Body of pancreas (tissue), 4 donors: ENCODE data around the gene ASXL3. TPM values are rescaled to one million over a fixed set of nuclear protein-coding genes. Genes with fewer than 3 reads are reported as not detected.

Experiments used
- ATAC-seq: fragments of 150-250 bp; one replicate; pipeline ENCODE4 v1.9.1; 2016
- DNase-seq, 4 donors: peaks; one replicate each; pipeline ENCODE4 v3.0.0-alpha.2; 2019
- H3K27ac ChIP-seq, 4 donors: fragments of 200-600 bp; sonication (generic); 1 replicate in 3 of 4; 2 replicates in 1 of 4; pipeline versions ENCODE4 v1.5.1 to v1.6.1; 2016 to 2019; ENCODE audit warnings: mild to moderate bottlenecking in 1 of 4, mixed read lengths in 1 of 4, moderate library complexity in 1 of 4
- H3K27me3 ChIP-seq, 2 donors: fragments of 200-600 bp; sonication (generic); one replicate each; pipeline ENCODE4 v1.6.0; 2016; ENCODE audit warnings: mild to moderate bottlenecking in 1 of 2
- H3K36me3 ChIP-seq, 2 donors: fragments of 200-600 bp; sonication (generic); replicated peaks in 1 of 2; 2 replicates each; pipeline ENCODE4 v1.5.1; 2016; ENCODE audit warnings: low read depth in 2 of 2; ENCODE audit not compliant: insufficient read depth in 1 of 2
- H3K4me1 ChIP-seq: fragments of 200-600 bp; sonication (generic); one replicate; pipeline ENCODE4 v1.6.0; 2016
- H3K4me3 ChIP-seq, 2 donors: fragments of 200-600 bp; sonication (generic); 1 replicate in 1 of 2; 2 replicates in 1 of 2; pipeline ENCODE4 v1.5.1; 2016 to 2019
- H3K9me3 ChIP-seq, 3 donors: fragments of 200-600 bp; sonication (generic); 1 replicate in 2 of 3; 2 replicates in 1 of 3; pipeline ENCODE4 v1.5.1; 2016
- POLR2A ChIP-seq, 3 donors: fragments of 450-650 bp; IDR thresholded peaks; one replicate each; pipeline ENCODE4 v1.6.1; 2016; ENCODE audit warnings: antibody characterized with exemption in 3 of 3, mild to moderate bottlenecking in 2 of 3
- WGBS, 2 donors: methylation state at CpG; one replicate each; pipeline ENCODE4 v1.1.5; 2017; 5-methylcytosine and 5-hydroxymethylcytosine counted together
- intact Hi-C: fragments of 100-400 bp; cut with DNase I; formaldehyde crosslinking; loops from one replicate; pipeline ENCODE4 v1.15.1; 2023
- total RNA-seq, 2 donors: library from RNA; depleted of rRNA; stranded (reverse); fragments of >200 nt; gene quantifications; one replicate each; pipeline ENCODE4 v1.1.0, GENCODE V29; 2016
- TF ChIP-seq, protein P1 (sequence below), 7 experiments: fragments of 450-650 bp in 4 of 7; fragments of 200-600 bp in 3 of 7; sonication (generic) in 3 of 7; IDR thresholded peaks; one replicate each; pipeline ENCODE4 v1.5.1; 2016 to 2019; ENCODE audit warnings: antibody characterized with exemption in 7 of 7

The ASXL3 gene
- total RNA-seq, 2 donors from 2014 or later, result 1.3 to 3.6 TPM

DNA sequence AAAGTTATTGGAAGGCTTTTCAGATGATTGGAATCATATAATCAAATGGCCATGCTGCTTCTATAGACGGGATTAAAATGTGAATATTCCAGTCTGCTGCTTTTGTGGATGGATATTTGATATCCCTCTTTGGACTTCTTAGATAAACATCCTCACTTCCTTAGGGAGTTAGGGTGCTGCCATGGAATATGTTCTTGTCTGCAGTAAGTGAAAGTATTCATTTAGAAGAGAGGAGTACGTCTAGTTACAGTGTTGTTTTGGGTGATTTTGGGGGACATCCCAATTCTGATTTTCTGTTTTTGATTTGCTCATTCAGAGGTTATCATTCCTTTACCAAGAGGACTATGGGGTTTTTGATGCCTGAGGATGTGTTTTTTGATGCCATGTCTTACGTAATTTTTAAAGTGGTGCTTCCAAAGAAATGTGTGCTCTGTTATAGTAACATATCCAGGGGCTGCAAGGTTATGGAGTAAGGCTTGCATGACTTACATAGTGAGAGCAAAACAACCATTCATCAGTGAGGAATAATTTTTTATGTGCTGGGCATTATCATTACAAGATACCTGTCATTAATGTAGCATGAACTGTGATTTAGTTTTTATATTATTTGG lies 33.6 kb downstream of the ASXL3 start:
- Histone ChIP-seq H3K27ac (no peak overlapping the region), H3K27me3 (no peaks in the 10 kb centered on the region), H3K4me1 (no peaks in the 10 kb centered on the region), H3K36me3 (no peaks in the 10 kb centered on the region), H3K9me3 (no peaks in the 10 kb centered on the region), H3K4me3 (no peak overlapping the region)
- no peak for ATAC-seq
- intact Hi-C loops, result no loop called here
- DNase-seq, result no peak
- TF ChIP-seq, protein P1, sequence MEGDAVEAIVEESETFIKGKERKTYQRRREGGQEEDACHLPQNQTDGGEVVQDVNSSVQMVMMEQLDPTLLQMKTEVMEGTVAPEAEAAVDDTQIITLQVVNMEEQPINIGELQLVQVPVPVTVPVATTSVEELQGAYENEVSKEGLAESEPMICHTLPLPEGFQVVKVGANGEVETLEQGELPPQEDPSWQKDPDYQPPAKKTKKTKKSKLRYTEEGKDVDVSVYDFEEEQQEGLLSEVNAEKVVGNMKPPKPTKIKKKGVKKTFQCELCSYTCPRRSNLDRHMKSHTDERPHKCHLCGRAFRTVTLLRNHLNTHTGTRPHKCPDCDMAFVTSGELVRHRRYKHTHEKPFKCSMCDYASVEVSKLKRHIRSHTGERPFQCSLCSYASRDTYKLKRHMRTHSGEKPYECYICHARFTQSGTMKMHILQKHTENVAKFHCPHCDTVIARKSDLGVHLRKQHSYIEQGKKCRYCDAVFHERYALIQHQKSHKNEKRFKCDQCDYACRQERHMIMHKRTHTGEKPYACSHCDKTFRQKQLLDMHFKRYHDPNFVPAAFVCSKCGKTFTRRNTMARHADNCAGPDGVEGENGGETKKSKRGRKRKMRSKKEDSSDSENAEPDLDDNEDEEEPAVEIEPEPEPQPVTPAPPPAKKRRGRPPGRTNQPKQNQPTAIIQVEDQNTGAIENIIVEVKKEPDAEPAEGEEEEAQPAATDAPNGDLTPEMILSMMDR (IDR thresholded peaks at IDR 0.05), result no peak
- TF ChIP-seq POLR2A (IDR thresholded peaks at IDR 0.05), result no peak
- 45 to 66% methylated on average over 3 of the region's 3 CpGs for WGBS, 2 donors

DNA sequence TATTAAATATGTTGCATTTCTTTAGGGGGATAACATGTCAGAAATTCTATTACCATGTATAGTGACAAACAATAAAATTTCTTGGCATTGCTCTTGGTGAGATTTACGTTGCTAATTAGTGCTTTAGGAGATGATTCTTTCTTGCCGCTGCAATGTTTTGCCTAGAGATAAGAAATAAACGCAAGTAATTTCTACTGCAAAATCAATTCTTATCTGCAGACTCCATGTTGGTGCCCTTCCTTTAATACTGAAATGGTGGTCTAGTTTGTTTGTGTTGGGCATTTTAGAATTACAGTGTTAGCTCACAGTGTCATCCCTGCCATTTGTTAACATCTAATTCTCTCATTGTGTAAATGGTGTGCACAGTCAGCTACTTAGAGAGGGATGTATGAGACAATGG lies 34.6 kb downstream of the ASXL3 start:
- no peaks in the 10 kb centered on the region for H3K9me3 ChIP-seq
- 62 to 76% methylated on average over 3 of the region's 3 CpGs for WGBS, 2 donors
- ATAC-seq (no peak), DNase-seq (no peak)
- no peaks in the 10 kb centered on the region for H3K4me1 ChIP-seq
- H3K27ac ChIP-seq, result no peak overlapping the region
- intact Hi-C loops, result no loop called here
- H3K36me3 ChIP-seq, result no peaks in the 10 kb centered on the region
- no peak overlapping the region for H3K4me3 ChIP-seq
- no peaks in the 10 kb centered on the region for H3K27me3 ChIP-seq
- TF ChIP-seq, protein P1 (IDR thresholded peaks at IDR 0.05), result no peak
- no peak for TF ChIP-seq POLR2A (IDR thresholded peaks at IDR 0.05)

DNA sequence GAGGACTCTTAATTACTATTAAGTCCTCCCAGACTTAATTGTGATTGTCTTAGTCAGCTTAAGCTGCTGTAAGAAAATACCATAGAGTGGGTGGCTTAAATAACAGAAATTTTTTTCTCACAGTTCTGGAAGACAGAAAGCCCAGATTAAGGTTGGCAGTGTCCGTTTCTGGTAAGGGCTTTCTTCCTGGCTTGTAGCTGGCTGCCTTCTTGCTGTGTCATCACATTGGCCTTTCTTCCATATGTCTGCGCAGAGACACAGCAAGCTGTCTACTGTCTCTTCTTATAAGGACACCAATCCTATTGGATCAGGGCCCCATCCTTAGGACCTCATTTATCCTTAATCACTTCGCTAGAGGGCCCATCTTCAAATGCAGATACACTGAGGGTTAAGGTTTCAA lies 38.5 kb downstream of the ASXL3 start:
- H3K27me3 ChIP-seq, result no peaks in the 10 kb centered on the region
- no peak for DNase-seq
- intact Hi-C loops, result no loop called here
- 77 to 82% methylated on average over 3 of the region's 3 CpGs for WGBS, 2 donors
- H3K4me3 ChIP-seq, result no peak overlapping the region
- H3K9me3 ChIP-seq, result no peaks in the 10 kb centered on the region
- TF ChIP-seq, protein P1 (IDR thresholded peaks at IDR 0.05), result no peak
- no peak for TF ChIP-seq POLR2A (IDR thresholded peaks at IDR 0.05)
- no peaks in the 10 kb centered on the region for H3K36me3 ChIP-seq
- H3K4me1 ChIP-seq, result no peaks in the 10 kb centered on the region
- ATAC-seq, result no peak
- no peak overlapping the region for H3K27ac ChIP-seq

DNA sequence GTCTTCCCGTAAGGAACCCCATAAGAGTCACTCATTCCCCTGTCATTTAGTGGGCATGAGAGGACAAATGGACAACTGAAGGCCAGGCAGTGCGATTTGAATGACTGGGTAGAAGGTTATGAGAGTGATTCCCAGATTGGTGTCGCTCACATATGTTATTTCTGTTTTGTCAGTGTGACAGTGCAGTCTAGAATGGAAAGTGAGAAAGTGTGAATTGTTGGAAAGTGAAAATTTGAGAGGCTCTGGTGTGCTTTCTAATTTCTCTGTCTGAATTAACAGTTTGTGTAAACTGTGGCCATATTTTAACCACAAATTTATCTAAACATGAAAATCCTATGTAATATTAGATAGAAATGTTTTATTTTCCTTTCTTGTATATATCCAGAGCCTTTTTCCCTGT lies 49.1 kb downstream of the ASXL3 start:
- no peak overlapping the region for H3K4me3 ChIP-seq
- DNase-seq, result no peak
- TF ChIP-seq POLR2A (IDR thresholded peaks at IDR 0.05), result no peak
- TF ChIP-seq, protein P1 (IDR thresholded peaks at IDR 0.05), result no peak
- whole genome bisulfite sequencing, 2 donors, result 72 to 80% methylated on average over 3 of the region's 3 CpGs
- H3K4me1 ChIP-seq, result no peaks in the 10 kb centered on the region
- intact Hi-C loops, result no loop called here
- H3K27ac ChIP-seq, result no peak overlapping the region
- H3K9me3 ChIP-seq, result no peaks in the 10 kb centered on the region
- ATAC-seq, result no peak
- no peaks in the 10 kb centered on the region for H3K27me3 ChIP-seq
- H3K36me3 ChIP-seq, result no peaks in the 10 kb centered on the region

DNA sequence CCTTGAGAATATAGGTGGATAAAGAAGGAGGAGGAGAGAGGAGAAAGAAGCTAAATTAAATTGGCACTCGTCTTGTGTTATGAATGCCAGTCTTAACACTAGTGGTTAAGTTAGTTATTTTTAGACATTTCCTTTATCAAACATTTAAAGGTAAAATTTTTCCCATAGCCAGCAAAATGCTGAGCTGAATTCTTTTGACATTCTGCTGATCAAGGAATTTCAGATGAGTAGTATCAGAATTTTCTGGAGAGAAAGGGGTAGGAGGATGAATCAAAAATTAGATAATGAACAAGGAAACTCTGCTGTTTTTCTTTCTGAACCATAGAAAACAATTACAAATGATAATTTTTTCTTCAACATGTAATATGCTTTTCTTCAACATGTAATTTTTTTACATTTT lies 52.5 kb downstream of the ASXL3 start:
- Histone ChIP-seq H3K27me3 (no peaks in the 10 kb centered on the region), H3K36me3 (no peaks in the 10 kb centered on the region), H3K27ac (no peak overlapping the region), H3K4me1 (no peaks in the 10 kb centered on the region), H3K4me3 (no peak overlapping the region), H3K9me3 (no peaks in the 10 kb centered on the region)
- TF ChIP-seq, protein P1 (IDR thresholded peaks at IDR 0.05), result no peak
- TF ChIP-seq POLR2A (IDR thresholded peaks at IDR 0.05), result no peak
- DNase-seq (no peak), ATAC-seq (no peak)
- intact Hi-C loops, result no loop called here
- WGBS, 2 donors, result 70 to 74% methylated on average over 1 of the region's 1 CpG
